ENCODE data around the gene SDHAF2.
"Not testable (repeated sequence)": the region's sequence is repeated elsewhere in the genome, so short reads cannot be mapped to it uniquely, and the experiment has no call there.

Gene SDHAF2

GRCh38 chr11:61417670-61418069, 12.3 kb upstream of the SDHAF2 start:
- peaks cover 70% of the 10 kb centered on the region for H3K36me3 ChIP-seq

GRCh38 chr11:61418136-61418535, 11.8 kb upstream of the SDHAF2 start:
- Histone ChIP-seq H3K4me3 (ENCODE audit: low read depth, low read length) (no peak overlapping the region), H3K4me1 (no peaks in the 10 kb centered on the region), H3K27me3 (no peaks in the 10 kb centered on the region), H3K36me3 (peaks cover 65% of the 10 kb centered on the region), H3K9me3 (no peaks in the 10 kb centered on the region)
- TF ChIP-seq CTCF (IDR thresholded peaks at IDR 0.05; ENCODE audit: low read depth, low read length) = no peak
- DNase-seq = no peak

More at GRCh38 chr11:61417670-61418069, 12.3 kb upstream of the SDHAF2 start:
- Histone ChIP-seq H3K9me3 (no peaks in the 10 kb centered on the region), H3K4me3 (ENCODE audit: low read depth, low read length) (no peak overlapping the region), H3K4me1 (no peaks in the 10 kb centered on the region), H3K27me3 (no peaks in the 10 kb centered on the region)
- no peak for TF ChIP-seq CTCF (IDR thresholded peaks at IDR 0.05; ENCODE audit: low read depth, low read length)
- no peak for DNase-seq

- peaks cover 41% of the 10 kb centered on the region for H3K36me3 ChIP-seq
- H3K4me1 ChIP-seq = no peaks in the 10 kb centered on the region
- H3K4me3 ChIP-seq (ENCODE audit: low read depth, low read length) = no peak overlapping the region
- no peaks in the 10 kb centered on the region for H3K27me3 ChIP-seq
- no peaks in the 10 kb centered on the region for H3K9me3 ChIP-seq
- no peak for TF ChIP-seq CTCF (IDR thresholded peaks at IDR 0.05; ENCODE audit: low read depth, low read length)
- DNase-seq = no peak
Observed at GRCh38 chr11:61422226-61422625, 7.7 kb upstream of the SDHAF2 start.

- H3K27me3 ChIP-seq = no peaks in the 10 kb centered on the region
- no peak overlapping the region for H3K4me3 ChIP-seq (ENCODE audit: low read depth, low read length)
- no peak for DNase-seq
Observed at GRCh38 chr11:61425367-61426131, 4.4 kb upstream of the SDHAF2 start.

GRCh38 chr11:61429346-61429690, 606 bp upstream of the SDHAF2 start:
- 0 out of 2 replicates have a peak, but pooled peaks have one; percentile 10 for TF ChIP-seq CTCF (IDR thresholded peaks at IDR 0.05; ENCODE audit: low read depth, low read length)
- Histone ChIP-seq H3K9me3 (no peaks in the 10 kb centered on the region), H3K4me3 (ENCODE audit: low read depth, low read length) (peak overlapping the region; percentile 95), H3K36me3 (peaks cover 16% of the 10 kb centered on the region), H3K27me3 (no peaks in the 10 kb centered on the region), H3K4me1 (no peaks in the 10 kb centered on the region; the same call in 1 of the 2 replicates)
- DNase-seq = peak; percentile 83

More at GRCh38 chr11:61425367-61426131, 4.4 kb upstream of the SDHAF2 start:
- H3K36me3 ChIP-seq = peaks cover 32% of the 10 kb centered on the region
- TF ChIP-seq CTCF (IDR thresholded peaks at IDR 0.05; ENCODE audit: low read depth, low read length) = no peak
- H3K9me3 ChIP-seq = no peaks in the 10 kb centered on the region
- H3K4me1 ChIP-seq = no peaks in the 10 kb centered on the region; the same call in 1 of the 2 replicates

- peak overlapping the region; percentile 95 for H3K4me3 ChIP-seq (ENCODE audit: low read depth, low read length)
- H3K9me3 ChIP-seq, H3K4me1 ChIP-seq, DNase-seq, H3K27me3 ChIP-seq: not testable (repeated sequence)
- peaks cover 13% of the 10 kb centered on the region for H3K36me3 ChIP-seq
Observed at GRCh38 chr11:61430839-61431238, 915 bp downstream of the SDHAF2 start.

Data from BE2C (cell line).